H9 (cell line): Measurements from ENCODE around the gene RAI14. TPM values are rescaled to one million over a fixed set of nuclear protein-coding genes. Genes with fewer than 3 reads are reported as not detected.

Experiments
- DNase-seq: peaks from one replicate; pipeline ENCODE4 v3.0.0-alpha.2; 2017
- H2AFZ ChIP-seq: one replicate; pipeline ENCODE4 v1.6.1; 2013; ENCODE audit warnings: mild to moderate bottlenecking, low read length, control low read depth, moderate library complexity
- H2AK5ac ChIP-seq: 2 replicates; pipeline ENCODE4 v1.6.1; 2013; ENCODE audit warnings: low read length, control low read depth, mixed read lengths; ENCODE audit not compliant: insufficient read length
- H2BK120ac ChIP-seq: one replicate; pipeline ENCODE4 v1.6.1; 2013; ENCODE audit warnings: low read depth, mild to moderate bottlenecking, low read length, control low read depth, inconsistent platforms; ENCODE audit not compliant: poor library complexity, severe bottlenecking
- H2BK12ac ChIP-seq: 2 replicates; pipeline ENCODE4 v1.6.1; 2013; ENCODE audit warnings: low read length, control low read depth, mixed read lengths, low read depth; ENCODE audit not compliant: insufficient read length
- H2BK15ac ChIP-seq: 2 replicates; pipeline ENCODE4 v1.6.1; 2013; ENCODE audit warnings: low read depth, low read length, control low read depth
- H2BK20ac ChIP-seq: one replicate; pipeline ENCODE4 v1.6.1; 2013; ENCODE audit warnings: low read depth, mild to moderate bottlenecking, low read length, control low read depth, inconsistent platforms; ENCODE audit not compliant: poor library complexity, severe bottlenecking
- H2BK5ac ChIP-seq: 2 replicates; pipeline ENCODE4 v1.6.1; 2013; ENCODE audit warnings: low read length, control low read depth, mixed read lengths; ENCODE audit not compliant: insufficient read length
- H3K14ac ChIP-seq: 2 replicates; pipeline ENCODE4 v1.6.1; 2013; ENCODE audit warnings: low read length, control low read depth; ENCODE audit not compliant: insufficient read depth
- H3K18ac ChIP-seq: 2 replicates; pipeline ENCODE4 v1.6.1; 2013; ENCODE audit warnings: low read depth, mild to moderate bottlenecking, mixed read lengths, low read length, control low read depth; ENCODE audit not compliant: insufficient read length
- H3K23ac ChIP-seq: 2 replicates; pipeline ENCODE4 v1.6.1; 2013; ENCODE audit warnings: low read length, control low read depth, mixed read lengths, low read depth; ENCODE audit not compliant: insufficient read length
- H3K23me2 ChIP-seq: 2 replicates; pipeline ENCODE4 v1.6.1; 2013; ENCODE audit warnings: low read depth, mild to moderate bottlenecking, mixed read lengths, low read length, control low read depth; ENCODE audit not compliant: insufficient read length, poor library complexity, severe bottlenecking
- H3K27ac ChIP-seq: 2 replicates; pipeline ENCODE4 v1.5.1; 2013; ENCODE audit warnings: low read length, control low read depth, mixed read lengths, low read depth; ENCODE audit not compliant: insufficient read length
- H3K27me3 ChIP-seq: 2 replicates; pipeline ENCODE4 v1.6.1; 2013; ENCODE audit warnings: low read length, control low read depth, inconsistent platforms; ENCODE audit not compliant: insufficient read depth
- H3K4ac ChIP-seq: 2 replicates; pipeline ENCODE4 v1.6.1; 2013; ENCODE audit warnings: low read depth, mild to moderate bottlenecking, control low read depth, inconsistent platforms, low read length, moderate library complexity
- H3K4me1 ChIP-seq: 2 replicates; pipeline ENCODE4 v1.6.1; 2013; ENCODE audit warnings: low read length, control low read depth, inconsistent platforms; ENCODE audit not compliant: insufficient read depth
- H3K4me2 ChIP-seq: 2 replicates; pipeline ENCODE4 v1.6.1; 2013; ENCODE audit warnings: low read length, control low read depth, mixed read lengths; ENCODE audit not compliant: insufficient read length, insufficient read depth
- H3K56ac ChIP-seq: 2 replicates; pipeline ENCODE4 v1.6.1; 2013; ENCODE audit warnings: low read depth, mild to moderate bottlenecking, mixed read lengths, low read length, control low read depth; ENCODE audit not compliant: insufficient read length
- H3K79me1 ChIP-seq: 2 replicates; pipeline ENCODE4 v1.6.1; 2013; ENCODE audit warnings: low read depth, mild to moderate bottlenecking, moderate library complexity, low read length, control low read depth, inconsistent platforms; ENCODE audit not compliant: insufficient read depth, poor library complexity, severe bottlenecking
- H3K79me2 ChIP-seq: 2 replicates; pipeline ENCODE4 v1.6.1; 2013; ENCODE audit warnings: low read length, control low read depth, inconsistent platforms; ENCODE audit not compliant: insufficient read depth
- H3K9ac ChIP-seq: 2 replicates; pipeline ENCODE4 v1.6.1; 2013; ENCODE audit warnings: low read length, control low read depth, mixed read lengths; ENCODE audit not compliant: insufficient read length; ENCODE audit errors: extremely low read depth
- H3K9me3 ChIP-seq: one replicate; pipeline ENCODE4 v1.6.1; 2013; ENCODE audit warnings: low read depth, low read length, inconsistent platforms; ENCODE audit not compliant: control insufficient read depth
- H3T11ph ChIP-seq: one replicate; pipeline ENCODE4 v1.6.1; 2013; ENCODE audit warnings: mild to moderate bottlenecking, low read length, control low read depth, inconsistent platforms
- H4K20me1 ChIP-seq: one replicate; pipeline ENCODE4 v1.6.1; 2013; ENCODE audit not compliant: control insufficient read depth, insufficient read length, insufficient read depth
- H4K5ac ChIP-seq: 2 replicates; pipeline ENCODE4 v1.6.1; 2013; ENCODE audit warnings: low read depth, mild to moderate bottlenecking, mixed read lengths, low read length, control low read depth; ENCODE audit not compliant: insufficient read length
- H4K8ac ChIP-seq: replicated peaks from 2 replicates; pipeline ENCODE4 v1.6.1; 2013; ENCODE audit warnings: low read length, control low read depth, mixed read lengths, low read depth; ENCODE audit not compliant: insufficient read length
- H4K91ac ChIP-seq: 2 replicates; pipeline ENCODE4 v1.6.1; 2013; ENCODE audit warnings: low read depth, mild to moderate bottlenecking, moderate library complexity, mixed read lengths, low read length, control low read depth; ENCODE audit not compliant: insufficient read length
- H3K27ac Mint-ChIP-seq, 3 experiments: 2 replicates in 2 of 3; 3 replicates in 1 of 3; pipeline ENCODE4 v1.8.0; 2020 to 2021; ENCODE audit warnings: mixed read lengths in 3 of 3, mild to moderate bottlenecking in 1 of 3, moderate library complexity in 1 of 3
- H3K27me3 Mint-ChIP-seq: 2 replicates; pipeline ENCODE4 v1.8.0; 2021; ENCODE audit warnings: low read depth, mild to moderate bottlenecking, moderate library complexity, mixed read lengths
- H3K36me3 Mint-ChIP-seq, 3 experiments: 2 replicates in 2 of 3; 3 replicates in 1 of 3; pipeline ENCODE4 v1.8.0; 2020 to 2021; ENCODE audit warnings: low read depth in 3 of 3, mixed read lengths in 3 of 3; ENCODE audit not compliant: insufficient read depth in 1 of 3
- H3K4me1 Mint-ChIP-seq, 2 experiments: 2 replicates each; pipeline ENCODE4 v1.8.0; 2020; ENCODE audit warnings: mixed read lengths in 2 of 2
- H3K4me3 Mint-ChIP-seq, 2 experiments: 2 replicates in 1 of 2; 3 replicates in 1 of 2; pipeline ENCODE4 v1.8.0; 2020 to 2021; ENCODE audit warnings: mild to moderate bottlenecking in 2 of 2, mixed read lengths in 2 of 2, moderate library complexity in 1 of 2
- H3K9me3 Mint-ChIP-seq, 2 experiments: 2 replicates in 1 of 2; 3 replicates in 1 of 2; pipeline ENCODE4 v1.8.0; 2020; ENCODE audit warnings: mild to moderate bottlenecking in 2 of 2, mixed read lengths in 2 of 2, moderate library complexity in 1 of 2
- CTCF ChIP-seq: fragments of 200-600 bp; sonication (generic); conservative IDR thresholded peaks from 3 replicates; pipeline ENCODE4 v1.8.0; 2021; ENCODE audit warnings: antibody characterized with exemption, mild to moderate bottlenecking
- whole genome bisulfite sequencing: extraction: QIAGEN DNeasy Blood & Tissue Kit; methylation state at CpG from one replicate; pipeline ENCODE4 v1.1.7; 2013; ENCODE audit warnings: missing lambda C conversion rate, low lambda C conversion rate, mixed read lengths; ENCODE audit not compliant: insufficient read length; ENCODE audit errors: extremely low coverage; 5-methylcytosine and 5-hydroxymethylcytosine counted together
- total RNA-seq: library from RNA; stranded (reverse); gene quantifications from 2 replicates; pipeline ENCODE4 v1.2.1, GENCODE V29; 2021

Gene RAI14
- total RNA-seq, 1 experiment from 2014 or later: 127 TPM

DNA sequence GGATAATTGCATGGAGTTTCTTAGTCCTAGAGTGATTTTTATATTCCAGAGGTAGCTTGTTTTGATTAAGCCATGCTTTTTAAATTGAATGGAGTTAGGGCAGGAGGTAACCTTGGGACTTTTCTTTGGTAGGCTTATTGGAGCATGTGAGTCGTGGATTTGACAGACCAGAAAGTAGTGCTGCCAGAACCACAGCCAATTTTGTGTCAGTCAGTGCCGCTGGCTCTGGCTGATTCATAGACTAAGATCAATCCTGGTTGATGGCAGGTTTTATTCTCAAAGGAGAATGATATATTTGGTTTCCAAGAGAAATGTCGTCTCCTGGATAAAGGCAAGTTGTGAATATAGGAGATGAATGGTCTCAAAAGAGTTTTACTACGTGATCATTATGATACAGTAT is 20.3 kb downstream of the RAI14 start:
- TF ChIP-seq CTCF: no peak
- no peak overlapping the region for H2BK20ac ChIP-seq
- Mint-ChIP-seq H3K4me1 (peaks cover 42 to 53% of the 10 kb centered on the region in 2 experiments), H3K27me3 (no peaks in the 10 kb centered on the region), H3K36me3 (peaks cover 3 to 18% (median 4%) of the 10 kb centered on the region in 3 experiments; a peak in 4 of 7 replicates), H3K27ac (no peak overlapping the region), H3K4me3 (no peak overlapping the region), H3K9me3 (no peaks in the 10 kb centered on the region)
- H4K8ac ChIP-seq: no peak overlapping the region
- H3K4ac ChIP-seq: no peak overlapping the region
- H4K91ac ChIP-seq: no peak overlapping the region
- WGBS: no CpG with 5 or more reads among the region's 4 CpGs
- peaks cover 78% of the 10 kb centered on the region; the same call in 1 of the 2 replicates for H3K79me2 ChIP-seq
- DNase-seq: no peak
- no peak overlapping the region for H2AFZ ChIP-seq
- H3K27me3 ChIP-seq: no peaks in the 10 kb centered on the region
- H3K9me3 ChIP-seq: no peaks in the 10 kb centered on the region
- no peaks in the 10 kb centered on the region for H3K23me2 ChIP-seq
- H3K18ac ChIP-seq: no peak overlapping the region
- no peak overlapping the region for H2BK5ac ChIP-seq
- no peak overlapping the region for H2AK5ac ChIP-seq
- H4K5ac ChIP-seq: no peak overlapping the region
- H4K20me1 ChIP-seq: peaks cover 3% of the 10 kb centered on the region
- H2BK120ac ChIP-seq: no peak overlapping the region
- no peak overlapping the region for H3K27ac ChIP-seq
- H3K4me2 ChIP-seq: no peak overlapping the region
- H2BK12ac ChIP-seq: no peak overlapping the region
- H3K14ac ChIP-seq: no peak overlapping the region
- no peak overlapping the region for H2BK15ac ChIP-seq
- H3T11ph ChIP-seq: no peak overlapping the region
- no peak overlapping the region for H3K56ac ChIP-seq
- peaks cover 28% of the 10 kb centered on the region for H3K79me1 ChIP-seq
- no peak overlapping the region for H3K23ac ChIP-seq
- peaks cover 21% of the 10 kb centered on the region for H3K4me1 ChIP-seq
- no peak overlapping the region for H3K9ac ChIP-seq
